SU-DHL-6 (cell line): Measurements from ENCODE around the gene NSD1.

Experiments used
- CTCF ChIP-seq: fragments of 200-600 bp; sonication (generic); IDR thresholded peaks from one replicate; pipeline ENCODE4 v1.5.1; 2017; ENCODE audit warnings: antibody characterized with exemption, mild to moderate bottlenecking, low read length, moderate library complexity; ENCODE audit not compliant: insufficient read depth, poor library complexity, severe bottlenecking
- EZH2phosphoT487 ChIP-seq: fragments of 200-600 bp; sonication (generic), shearing (Covaris generic); conservative IDR thresholded peaks from 2 replicates; pipeline ENCODE4 v1.6.1; 2018; ENCODE audit warnings: mild to moderate bottlenecking, antibody characterized with exemption, low read length, moderate library complexity, mixed read lengths

- TF ChIP-seq CTCF = no peak
- TF ChIP-seq EZH2phosphoT487 = no peak
Measured at GRCh38 chr5:177301503-177302165, 168.1 kb downstream of the NSD1 start.
